Endothelial cell of umbilical vein (primary cell): ENCODE data around the gene RIC1.

Experiments
- EZH2 ChIP-seq: IDR thresholded peaks from 2 replicates; pipeline ENCODE4 v1.6.1; 2012; ENCODE audit warnings: borderline replicate concordance, low read depth, mild to moderate bottlenecking, moderate library complexity, low read length, inconsistent platforms; ENCODE audit not compliant: severe bottlenecking
- POLR2A ChIP-seq: IDR thresholded peaks from 2 replicates; pipeline ENCODE4 v1.6.1; 2012; ENCODE audit warnings: low read depth, mild to moderate bottlenecking, control low read depth, low read length
- POLR2AphosphoS5 ChIP-seq: IDR thresholded peaks from 2 replicates; pipeline ENCODE4 v1.6.1; 2012; ENCODE audit warnings: low read depth, mild to moderate bottlenecking, control low read depth, low read length, moderate library complexity; ENCODE audit not compliant: insufficient read depth
- TF ChIP-seq, protein P1 (sequence below), 2 donors: IDR thresholded peaks; 1 replicate in 1 of 2; 2 replicates in 1 of 2; pipeline ENCODE4 v1.5.1; 2011; ENCODE audit warnings: low read length in 2 of 2, mild to moderate bottlenecking in 2 of 2, moderate library complexity in 2 of 2, control low read depth in 1 of 2, inconsistent platforms in 1 of 2, low read depth in 1 of 2; ENCODE audit not compliant: insufficient read depth in 1 of 2; ENCODE audit errors: extremely low read depth in 1 of 2
- TF ChIP-seq, protein P2 (sequence below): IDR thresholded peaks from 2 replicates; pipeline ENCODE4 v1.6.1; 2011; ENCODE audit not compliant: insufficient read depth, insufficient read length

DNA sequence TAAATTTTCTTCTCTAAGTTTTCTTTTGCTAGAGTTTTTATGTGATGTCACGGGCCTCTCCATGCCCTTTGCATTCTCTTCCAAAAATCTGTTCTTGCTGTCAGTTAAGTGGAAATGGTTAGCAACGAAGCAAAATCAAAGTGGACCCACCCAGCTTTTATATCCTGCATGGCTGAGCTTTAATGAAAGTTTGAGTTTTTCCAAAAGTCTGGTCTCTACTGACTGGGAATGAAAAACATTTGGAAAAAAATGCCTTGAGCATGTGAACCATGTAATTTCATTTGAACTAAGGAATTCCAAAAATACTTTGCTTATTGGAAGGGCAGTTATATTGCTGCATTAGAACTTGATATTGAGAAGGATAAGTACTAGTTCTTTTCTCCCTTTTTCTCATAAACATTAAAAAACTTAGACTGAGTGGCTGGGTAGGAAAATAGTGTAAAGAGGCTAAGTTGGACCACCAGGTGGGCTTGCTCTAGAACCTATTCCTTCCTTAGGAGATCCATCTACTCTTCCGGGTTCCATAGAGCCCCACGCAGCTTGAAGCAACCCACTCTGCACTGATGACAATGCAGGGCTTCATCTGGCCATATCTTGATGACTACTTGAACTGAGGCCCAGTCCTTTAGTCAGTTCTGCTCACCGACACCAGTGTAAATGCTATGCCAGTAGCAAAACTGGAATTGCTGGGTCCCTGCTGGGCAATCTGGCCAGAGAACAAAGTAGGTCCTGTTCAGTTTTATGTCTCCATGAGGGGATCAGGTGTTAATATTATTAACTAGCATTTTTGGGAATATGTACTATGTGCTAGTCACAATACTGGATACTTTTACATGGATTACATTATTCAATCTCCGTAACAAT lies 17.4 kb upstream of the RIC1 start:
- no peak for TF ChIP-seq EZH2
- TF ChIP-seq POLR2AphosphoS5: no peak
- TF ChIP-seq, protein P1, sequence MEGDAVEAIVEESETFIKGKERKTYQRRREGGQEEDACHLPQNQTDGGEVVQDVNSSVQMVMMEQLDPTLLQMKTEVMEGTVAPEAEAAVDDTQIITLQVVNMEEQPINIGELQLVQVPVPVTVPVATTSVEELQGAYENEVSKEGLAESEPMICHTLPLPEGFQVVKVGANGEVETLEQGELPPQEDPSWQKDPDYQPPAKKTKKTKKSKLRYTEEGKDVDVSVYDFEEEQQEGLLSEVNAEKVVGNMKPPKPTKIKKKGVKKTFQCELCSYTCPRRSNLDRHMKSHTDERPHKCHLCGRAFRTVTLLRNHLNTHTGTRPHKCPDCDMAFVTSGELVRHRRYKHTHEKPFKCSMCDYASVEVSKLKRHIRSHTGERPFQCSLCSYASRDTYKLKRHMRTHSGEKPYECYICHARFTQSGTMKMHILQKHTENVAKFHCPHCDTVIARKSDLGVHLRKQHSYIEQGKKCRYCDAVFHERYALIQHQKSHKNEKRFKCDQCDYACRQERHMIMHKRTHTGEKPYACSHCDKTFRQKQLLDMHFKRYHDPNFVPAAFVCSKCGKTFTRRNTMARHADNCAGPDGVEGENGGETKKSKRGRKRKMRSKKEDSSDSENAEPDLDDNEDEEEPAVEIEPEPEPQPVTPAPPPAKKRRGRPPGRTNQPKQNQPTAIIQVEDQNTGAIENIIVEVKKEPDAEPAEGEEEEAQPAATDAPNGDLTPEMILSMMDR (IDR thresholded peaks at IDR 0.05; ENCODE audit: extremely low read depth in 1 of 2, insufficient read depth in 1 of 2, low read depth in 1 of 2, low read length in 2 of 2): no peak
- no peak for TF ChIP-seq POLR2A
- TF ChIP-seq, protein P2, sequence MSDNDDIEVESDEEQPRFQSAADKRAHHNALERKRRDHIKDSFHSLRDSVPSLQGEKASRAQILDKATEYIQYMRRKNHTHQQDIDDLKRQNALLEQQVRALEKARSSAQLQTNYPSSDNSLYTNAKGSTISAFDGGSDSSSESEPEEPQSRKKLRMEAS: no peak
